Superior temporal gyrus (tissue), 1 donor: ENCODE measurements around the gene GNPNAT1.
"Not testable (repeated sequence)": the region's sequence is repeated elsewhere in the genome, so short reads cannot be mapped to it uniquely, and the experiment has no call there.

ENCODE experiments used
- DNase-seq: peaks from one replicate; pipeline ENCODE4 v3.0.0-alpha.2; 2016; ENCODE audit errors: extremely low spot score

GNPNAT1 gene

GRCh38 chr14:52729585-52729924 is 61.9 kb downstream of the GNPNAT1 start:
- DNase-seq = no peak

- not testable (repeated sequence) for DNase-seq
Observed at GRCh38 chr14:52729035-52729434, 62.4 kb downstream of the GNPNAT1 start.

GRCh38 chr14:52727509-52727908 is 63.9 kb downstream of the GNPNAT1 start:
- not testable (repeated sequence) for DNase-seq
